Measurements from ENCODE around the gene XPC.

The XPC gene

GRCh38 chr3:14177580-14178246 is 688 bp downstream of the XPC start:
- DNase-seq (ENCODE audit: low read depth in 1 of 2, low spot score in 1 of 2), result no peak
- in situ Hi-C loops (cut with HindIII; ENCODE audit: low pct_unique_long_range_greater_than_20kb, low sequenced_read_pairs), result no loop called here
- TF ChIP-seq JUND (IDR thresholded peaks at IDR 0.05; ENCODE audit: low read depth), result no peak

- TF ChIP-seq JUND (IDR thresholded peaks at IDR 0.05; ENCODE audit: low read depth), result no peak
- in situ Hi-C loops (cut with HindIII; ENCODE audit: low pct_unique_long_range_greater_than_20kb, low sequenced_read_pairs), result no loop called here
- DNase-seq (ENCODE audit: low read depth in 1 of 2, low spot score in 1 of 2), result no peak
These were observed 2.9 kb downstream of the XPC start for GRCh38 chr3:14175383-14176037.

- DNase-seq (ENCODE audit: low read depth in 1 of 2, low spot score in 1 of 2), result no peak
- no peak for TF ChIP-seq JUND (IDR thresholded peaks at IDR 0.05; ENCODE audit: low read depth)
- in situ Hi-C loops (cut with HindIII; ENCODE audit: low pct_unique_long_range_greater_than_20kb, low sequenced_read_pairs), result no loop called here
These were observed 3.9 kb downstream of the XPC start for GRCh38 chr3:14174483-14174882.

- DNase-seq (ENCODE audit: low read depth in 1 of 2, low spot score in 1 of 2), result no peak
- TF ChIP-seq JUND (IDR thresholded peaks at IDR 0.05; ENCODE audit: low read depth), result no peak
- in situ Hi-C loops (cut with HindIII; ENCODE audit: low pct_unique_long_range_greater_than_20kb, low sequenced_read_pairs), result no loop called here
These were observed 5.9 kb downstream of the XPC start for GRCh38 chr3:14172496-14172895.

GRCh38 chr3:14170531-14171159 is 7.8 kb downstream of the XPC start:
- TF ChIP-seq JUND (IDR thresholded peaks at IDR 0.05; ENCODE audit: low read depth), result no peak
- in situ Hi-C loops (cut with HindIII; ENCODE audit: low pct_unique_long_range_greater_than_20kb, low sequenced_read_pairs), result no loop called here

GRCh38 chr3:14169871-14170270 is 8.5 kb downstream of the XPC start:
- in situ Hi-C loops (cut with HindIII; ENCODE audit: low pct_unique_long_range_greater_than_20kb, low sequenced_read_pairs), result no loop called here
- TF ChIP-seq JUND (IDR thresholded peaks at IDR 0.05; ENCODE audit: low read depth), result no peak
- no peak for DNase-seq (ENCODE audit: low read depth in 1 of 2, low spot score in 1 of 2)

More at GRCh38 chr3:14170531-14171159, 7.8 kb downstream of the XPC start:
- no peak for DNase-seq (ENCODE audit: low read depth in 1 of 2, low spot score in 1 of 2)

- DNase-seq (ENCODE audit: low read depth in 1 of 2, low spot score in 1 of 2), result no peak
- no peak for TF ChIP-seq JUND (IDR thresholded peaks at IDR 0.05; ENCODE audit: low read depth)
- in situ Hi-C loops (cut with HindIII; ENCODE audit: low pct_unique_long_range_greater_than_20kb, low sequenced_read_pairs), result no loop called here
These were observed 9.0 kb downstream of the XPC start for GRCh38 chr3:14169435-14169834.

GRCh38 chr3:14166877-14167603 is 11.4 kb downstream of the XPC start:
- in situ Hi-C loops (cut with HindIII; ENCODE audit: low pct_unique_long_range_greater_than_20kb, low sequenced_read_pairs), result no loop called here
- DNase-seq (ENCODE audit: low read depth in 1 of 2, low spot score in 1 of 2), result no peak
- TF ChIP-seq JUND (IDR thresholded peaks at IDR 0.05; ENCODE audit: low read depth), result no peak

GRCh38 chr3:14162178-14162577 is 16.2 kb downstream of the XPC start:
- in situ Hi-C loops (cut with HindIII; ENCODE audit: low pct_unique_long_range_greater_than_20kb, low sequenced_read_pairs), result no loop called here
- no peak for DNase-seq (ENCODE audit: low read depth in 1 of 2, low spot score in 1 of 2)
- no peak for TF ChIP-seq JUND (IDR thresholded peaks at IDR 0.05; ENCODE audit: low read depth)

- no peak for TF ChIP-seq JUND (IDR thresholded peaks at IDR 0.05; ENCODE audit: low read depth)
These were observed 17.1 kb downstream of the XPC start for GRCh38 chr3:14161282-14161681.

GRCh38 chr3:14159426-14159825 is 19.0 kb downstream of the XPC start:
- TF ChIP-seq JUND (IDR thresholded peaks at IDR 0.05; ENCODE audit: low read depth), result no peak
- in situ Hi-C loops (cut with HindIII; ENCODE audit: low pct_unique_long_range_greater_than_20kb, low sequenced_read_pairs), result no loop called here
- DNase-seq (ENCODE audit: low read depth in 1 of 2, low spot score in 1 of 2), result no peak

More at GRCh38 chr3:14161282-14161681, 17.1 kb downstream of the XPC start:
- in situ Hi-C loops (cut with HindIII; ENCODE audit: low pct_unique_long_range_greater_than_20kb, low sequenced_read_pairs), result no loop called here
- no peak for DNase-seq (ENCODE audit: low read depth in 1 of 2, low spot score in 1 of 2)

GRCh38 chr3:14158370-14158769 is 20.0 kb downstream of the XPC start:
- TF ChIP-seq JUND (IDR thresholded peaks at IDR 0.05; ENCODE audit: low read depth), result no peak
- no peak for DNase-seq (ENCODE audit: low read depth in 1 of 2, low spot score in 1 of 2)
- in situ Hi-C loops (cut with HindIII; ENCODE audit: low pct_unique_long_range_greater_than_20kb, low sequenced_read_pairs), result no loop called here

- no peak for TF ChIP-seq JUND (IDR thresholded peaks at IDR 0.05; ENCODE audit: low read depth)
- no peak for DNase-seq (ENCODE audit: low read depth in 1 of 2, low spot score in 1 of 2)
- in situ Hi-C loops (cut with HindIII; ENCODE audit: low pct_unique_long_range_greater_than_20kb, low sequenced_read_pairs), result no loop called here
These were observed 20.4 kb downstream of the XPC start for GRCh38 chr3:14157951-14158350.
